Upper lobe of left lung (tissue), 4 donors: ENCODE data around the gene C5orf63.

Source experiments
- POLR2AphosphoS5 ChIP-seq, 2 donors: sonication (generic); formaldehyde crosslinking; IDR thresholded peaks; one replicate each; pipeline ENCODE4 v1.5.1; 2017; ENCODE audit warnings: antibody characterized with exemption in 2 of 2
- TF ChIP-seq, protein P1 (sequence below), 6 experiments: fragments of 450-650 bp in 4 of 6; fragments of 200-600 bp in 2 of 6; sonication (generic) in 2 of 6; IDR thresholded peaks; one replicate each; pipeline ENCODE4 v1.5.1; 2016 to 2019; ENCODE audit warnings: antibody characterized with exemption in 6 of 6

DNA sequence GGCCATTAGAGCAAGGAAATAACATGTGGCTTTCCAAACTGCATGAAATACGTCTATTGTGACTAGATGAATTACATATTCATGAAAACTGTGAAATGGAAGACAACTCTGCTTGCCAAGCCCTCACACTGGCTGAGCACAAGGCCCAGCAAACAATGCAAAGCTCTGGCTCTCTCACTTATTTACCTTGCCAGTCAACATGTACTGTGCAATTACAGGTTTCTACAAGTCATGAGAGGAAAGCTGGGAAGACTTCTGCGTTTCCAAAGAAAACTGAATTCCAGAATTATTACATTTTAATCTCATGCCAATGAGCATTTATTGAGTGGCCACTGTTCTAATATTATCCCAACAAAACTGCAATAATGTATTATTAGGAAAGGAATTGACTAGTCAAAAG lies 12.1 kb upstream of the C5orf63 start:
- TF ChIP-seq, protein P1, sequence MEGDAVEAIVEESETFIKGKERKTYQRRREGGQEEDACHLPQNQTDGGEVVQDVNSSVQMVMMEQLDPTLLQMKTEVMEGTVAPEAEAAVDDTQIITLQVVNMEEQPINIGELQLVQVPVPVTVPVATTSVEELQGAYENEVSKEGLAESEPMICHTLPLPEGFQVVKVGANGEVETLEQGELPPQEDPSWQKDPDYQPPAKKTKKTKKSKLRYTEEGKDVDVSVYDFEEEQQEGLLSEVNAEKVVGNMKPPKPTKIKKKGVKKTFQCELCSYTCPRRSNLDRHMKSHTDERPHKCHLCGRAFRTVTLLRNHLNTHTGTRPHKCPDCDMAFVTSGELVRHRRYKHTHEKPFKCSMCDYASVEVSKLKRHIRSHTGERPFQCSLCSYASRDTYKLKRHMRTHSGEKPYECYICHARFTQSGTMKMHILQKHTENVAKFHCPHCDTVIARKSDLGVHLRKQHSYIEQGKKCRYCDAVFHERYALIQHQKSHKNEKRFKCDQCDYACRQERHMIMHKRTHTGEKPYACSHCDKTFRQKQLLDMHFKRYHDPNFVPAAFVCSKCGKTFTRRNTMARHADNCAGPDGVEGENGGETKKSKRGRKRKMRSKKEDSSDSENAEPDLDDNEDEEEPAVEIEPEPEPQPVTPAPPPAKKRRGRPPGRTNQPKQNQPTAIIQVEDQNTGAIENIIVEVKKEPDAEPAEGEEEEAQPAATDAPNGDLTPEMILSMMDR (IDR thresholded peaks at IDR 0.05), result no peak
- TF ChIP-seq POLR2AphosphoS5 (IDR thresholded peaks at IDR 0.05), result no peak
